Stimulated activated CD8-positive, alpha-beta memory T cell treated with anti-CD3 and anti-CD28 coated beads, Interleukin-2, amount 100 ng/mL, for 48 hours (primary cell): ENCODE measurements around the gene HBS1L.

Experiments used
- DNase-seq, 2 donors: peaks; one replicate each; pipeline ENCODE4 v3.0.0-alpha.2; 2020; ENCODE audit warnings: low read depth in 2 of 2

Gene HBS1L

DNA sequence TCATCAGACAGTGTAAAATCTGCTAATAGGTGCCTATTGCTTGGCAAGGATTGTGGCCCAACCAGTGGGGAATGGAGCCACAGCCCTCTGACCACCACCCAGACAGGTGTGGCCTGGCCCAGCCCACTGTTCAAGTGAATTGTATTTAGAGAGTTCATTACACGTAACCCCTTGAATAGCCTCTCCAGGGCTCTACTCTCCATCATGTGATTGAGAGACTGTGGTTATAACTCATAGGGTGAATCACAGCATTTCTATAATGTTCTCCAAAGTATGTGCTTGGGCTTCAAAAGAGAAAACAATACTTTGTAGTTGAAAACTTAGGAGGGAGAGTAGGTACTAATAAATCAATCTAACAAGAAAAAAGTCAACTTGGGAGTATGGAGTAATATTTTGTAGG is 143.1 kb downstream of the HBS1L start:
- no peak for DNase-seq

- no peak for DNase-seq
Observed at GRCh38 chr6:134910593-134910935, 144.1 kb downstream of the HBS1L start.
